HG02798 (cell line): Measurements from ENCODE around the gene SAPCD1.

Experiments
- ATAC-seq: cut with Tn5 transposase; IDR thresholded peaks from one replicate; pipeline ENCODE4 v1.9.1; 2021; ENCODE audit warnings: mild to moderate bottlenecking; ENCODE audit not compliant: unreplicated experiment, poor library complexity

The SAPCD1 gene

DNA sequence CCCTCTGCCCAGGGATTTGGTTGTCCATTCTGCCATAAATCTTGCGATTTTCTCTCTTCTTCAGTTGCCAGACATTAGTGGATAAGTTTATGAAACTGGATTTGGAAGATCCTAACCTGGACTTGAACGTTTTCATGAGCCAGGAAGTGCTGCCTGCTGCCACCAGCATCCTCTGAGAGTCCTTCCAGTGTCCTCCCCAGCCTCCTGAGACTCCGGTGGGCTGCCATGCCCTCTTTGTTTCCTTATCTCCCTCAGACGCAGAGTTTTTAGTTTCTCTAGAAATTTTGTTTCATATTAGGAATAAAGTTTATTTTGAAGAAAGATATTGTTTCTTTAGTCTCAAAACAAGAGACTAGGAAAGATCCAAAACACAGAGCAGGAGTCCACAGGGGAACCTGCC is at the start of gene SAPCD1:
TSS of gene SAPCD1 (plus strand) at position 301 of the 400 bp plus-strand sequence. CDS start 399 bp downstream, outside the sequence.
- ATAC-seq = no peak

DNA sequence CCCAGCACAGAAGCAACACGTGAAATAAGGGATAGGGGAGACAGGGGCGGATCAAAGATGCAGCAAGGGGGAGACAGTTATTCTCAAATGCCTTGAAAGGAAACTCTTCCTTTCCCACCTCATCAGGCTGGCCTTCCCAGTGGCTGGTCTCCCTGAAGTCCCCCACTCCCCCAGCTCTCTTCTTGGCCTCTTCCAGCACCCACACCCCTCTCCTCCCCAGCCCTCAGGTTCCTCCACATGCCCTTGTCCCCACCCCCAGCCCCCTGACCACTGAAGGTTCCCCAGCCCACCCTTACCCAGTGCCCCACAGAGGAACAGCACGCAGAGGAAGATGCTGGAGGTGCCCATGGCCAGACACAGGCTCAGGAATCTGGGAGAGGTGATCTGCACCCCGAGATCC is 49.0 kb upstream of the SAPCD1 start:
- no peak for ATAC-seq

DNA sequence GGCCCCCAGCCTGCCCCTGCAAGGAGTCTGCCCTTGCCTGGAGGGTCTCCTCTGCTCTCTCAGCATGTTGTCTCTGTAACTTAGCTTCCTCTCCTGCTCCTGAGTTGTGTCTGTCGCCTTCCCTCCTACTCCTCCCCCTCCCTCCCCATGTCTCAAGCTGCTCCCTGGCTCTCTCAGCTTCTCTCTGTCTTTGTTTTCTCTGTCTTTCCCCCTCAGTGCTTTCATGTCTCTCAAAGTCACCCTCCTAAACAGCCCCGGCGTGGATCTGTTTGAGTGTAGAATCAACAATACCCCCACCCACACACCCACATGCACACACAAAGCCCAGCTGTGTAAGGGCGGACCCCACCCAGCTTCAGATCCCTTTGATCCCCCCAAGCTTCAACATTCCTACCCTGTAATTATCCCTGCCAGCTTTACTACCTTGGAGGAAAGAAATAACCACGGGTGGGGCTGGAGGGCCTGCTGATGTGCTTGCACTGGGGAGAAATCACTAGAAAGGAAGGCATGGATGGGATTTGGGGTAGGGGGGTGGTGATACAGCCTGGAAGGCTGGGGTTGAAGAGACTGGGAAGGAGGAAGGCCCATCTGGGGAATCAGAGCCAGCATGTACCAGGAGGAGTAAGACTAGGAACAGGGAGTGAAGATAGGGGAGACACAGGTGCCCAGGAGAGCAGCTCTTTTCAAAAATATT is 48.3 kb upstream of the SAPCD1 start:
- no peak for ATAC-seq

DNA sequence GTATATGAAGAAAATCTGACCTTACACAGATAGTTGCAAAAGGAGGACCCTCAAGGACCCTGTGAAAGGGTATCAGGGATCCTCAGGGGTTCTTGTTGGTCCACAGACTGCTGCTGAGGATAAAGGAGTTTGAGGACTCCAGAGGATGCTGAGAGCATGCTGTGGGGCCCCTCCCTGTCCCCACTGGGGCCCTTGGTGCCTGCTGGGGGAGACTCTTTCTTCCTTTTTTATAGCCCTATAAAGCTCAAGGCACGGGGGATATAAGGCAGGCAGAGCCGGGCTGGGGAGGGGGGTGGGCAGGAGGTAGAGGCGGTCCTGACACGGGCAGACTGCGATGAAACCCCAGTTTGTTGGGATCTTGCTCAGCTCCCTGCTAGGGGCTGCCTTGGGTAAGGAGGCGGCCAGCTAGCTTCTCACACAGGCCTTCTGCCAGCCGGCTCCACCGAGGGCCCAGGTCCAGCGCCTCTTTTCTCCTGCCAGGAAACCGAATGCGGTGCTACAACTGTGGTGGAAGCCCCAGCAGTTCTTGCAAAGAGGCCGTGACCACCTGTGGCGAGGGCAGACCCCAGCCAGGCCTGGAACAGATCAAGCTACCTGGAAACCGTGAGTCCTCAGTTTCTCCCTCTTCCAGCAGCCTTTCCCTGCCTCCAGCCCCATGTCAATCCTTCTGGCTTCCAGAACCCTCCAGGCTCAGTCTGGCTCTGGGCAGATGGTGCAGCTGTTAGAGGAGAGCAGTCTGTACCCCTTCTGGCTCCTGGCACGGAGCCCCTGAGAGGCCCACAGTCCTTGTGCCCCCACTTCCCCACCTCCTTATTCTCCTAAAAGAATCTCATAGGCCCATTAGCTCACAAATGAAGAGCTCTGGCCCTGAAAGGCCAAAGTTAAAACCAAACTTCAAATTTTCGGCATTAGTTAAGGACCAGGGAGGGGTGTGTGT is 47.2 kb upstream of the SAPCD1 start, which contains the start of gene LY6G6D:
TSS of gene LY6G6D (plus strand) at position 327 of the 937 bp plus-strand sequence. CDS start at position 335, 8 bp downstream.
- ATAC-seq = no peak

DNA sequence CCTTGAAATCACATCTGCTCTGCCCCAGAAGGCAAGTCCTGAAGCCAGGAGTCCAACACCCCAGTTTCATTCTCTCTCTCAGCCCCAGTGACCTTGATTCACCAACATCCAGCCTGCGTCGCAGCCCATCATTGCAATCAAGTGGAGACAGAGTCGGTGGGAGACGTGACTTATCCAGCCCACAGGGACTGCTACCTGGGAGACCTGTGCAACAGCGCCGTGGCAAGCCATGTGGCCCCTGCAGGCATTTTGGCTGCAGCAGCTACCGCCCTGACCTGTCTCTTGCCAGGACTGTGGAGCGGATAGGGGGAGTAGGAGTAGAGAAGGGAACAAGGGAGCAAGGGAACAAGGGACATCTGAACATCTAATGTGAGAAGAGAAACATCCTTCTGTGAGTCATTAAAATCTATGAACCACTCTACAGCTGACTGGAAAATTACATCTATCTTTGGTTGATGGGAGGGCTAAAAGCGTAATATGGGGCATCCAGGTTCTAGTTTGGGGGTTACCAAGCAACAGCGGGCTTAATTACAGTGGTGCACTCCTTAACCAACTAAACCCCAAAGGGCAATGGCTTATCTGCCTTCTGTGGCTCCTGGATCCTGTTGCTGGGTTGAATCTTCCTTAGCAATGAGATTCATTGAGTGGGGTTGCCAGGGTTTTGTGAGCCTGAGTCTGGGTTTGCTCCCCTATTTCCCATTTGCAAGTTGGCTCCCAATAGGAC is 44.8 kb upstream of the SAPCD1 start:
- no peak for ATAC-seq

DNA sequence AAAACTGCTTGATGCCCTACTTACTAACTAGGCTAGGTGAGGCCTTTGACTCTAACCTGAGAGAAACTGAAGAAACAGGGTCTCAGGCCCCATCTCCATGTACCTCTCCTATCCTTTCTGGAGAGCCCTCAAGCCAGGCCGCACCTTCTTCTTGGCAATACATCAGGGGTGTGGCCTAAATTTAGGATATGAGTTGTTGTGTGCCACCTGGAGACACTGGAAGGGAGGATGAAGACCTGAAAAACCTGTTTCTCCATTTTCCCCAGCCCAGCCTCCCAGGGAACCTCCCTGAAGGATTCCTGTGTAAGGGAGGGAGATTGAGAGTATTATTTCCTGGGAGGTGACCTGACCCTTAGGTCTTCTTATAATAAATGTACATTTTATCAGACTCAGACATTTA is 44.2 kb upstream of the SAPCD1 start:
- no peak for ATAC-seq

DNA sequence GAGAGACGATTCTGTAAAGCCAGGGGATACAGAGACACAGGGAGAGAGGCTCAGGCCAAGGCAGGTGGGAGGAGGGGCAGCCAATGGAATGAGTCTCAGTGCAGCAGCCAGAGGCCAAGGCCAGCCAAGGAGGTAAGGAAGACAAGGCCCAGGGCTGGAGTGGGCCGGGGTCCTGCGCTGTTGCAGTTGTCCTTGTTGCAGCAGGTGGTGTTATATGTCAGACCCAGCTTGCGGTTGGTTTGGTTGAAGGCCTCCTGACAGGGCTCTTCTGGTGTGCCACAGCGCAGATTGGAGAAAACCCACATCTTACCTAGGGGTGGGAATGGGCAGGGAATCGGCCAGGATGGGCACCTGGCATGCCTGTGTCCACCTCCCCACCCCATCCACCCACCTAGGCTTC is 43.5 kb upstream of the SAPCD1 start:
- ATAC-seq = no peak

DNA sequence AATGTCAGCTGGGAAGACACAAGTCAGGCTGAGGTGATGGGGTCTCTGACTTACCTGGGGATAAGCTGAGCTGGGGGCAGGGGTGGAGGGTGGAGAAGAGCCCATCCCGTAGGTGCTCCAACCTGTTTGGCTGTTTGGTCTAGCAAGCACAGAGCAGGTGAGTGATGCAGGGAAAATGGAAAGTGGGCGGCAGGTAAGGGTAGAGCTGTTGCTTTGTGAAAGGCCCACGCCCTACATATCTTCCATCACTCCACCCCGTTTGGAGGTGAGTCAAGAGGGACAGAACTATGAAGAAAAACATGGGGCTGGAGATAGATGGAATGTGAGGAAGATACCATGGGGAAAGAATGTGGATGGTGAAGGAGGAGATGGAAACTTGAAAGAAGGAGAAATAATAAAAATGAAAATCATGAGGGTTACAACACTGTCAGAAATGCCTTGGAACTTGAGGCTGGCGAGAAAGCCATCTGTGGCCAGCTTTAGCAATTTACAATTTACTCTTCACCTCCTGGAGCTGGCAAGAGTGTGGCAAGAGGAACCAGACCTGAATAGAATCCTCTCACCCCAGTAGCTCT is 42.2 kb upstream of the SAPCD1 start:
- no peak for ATAC-seq

DNA sequence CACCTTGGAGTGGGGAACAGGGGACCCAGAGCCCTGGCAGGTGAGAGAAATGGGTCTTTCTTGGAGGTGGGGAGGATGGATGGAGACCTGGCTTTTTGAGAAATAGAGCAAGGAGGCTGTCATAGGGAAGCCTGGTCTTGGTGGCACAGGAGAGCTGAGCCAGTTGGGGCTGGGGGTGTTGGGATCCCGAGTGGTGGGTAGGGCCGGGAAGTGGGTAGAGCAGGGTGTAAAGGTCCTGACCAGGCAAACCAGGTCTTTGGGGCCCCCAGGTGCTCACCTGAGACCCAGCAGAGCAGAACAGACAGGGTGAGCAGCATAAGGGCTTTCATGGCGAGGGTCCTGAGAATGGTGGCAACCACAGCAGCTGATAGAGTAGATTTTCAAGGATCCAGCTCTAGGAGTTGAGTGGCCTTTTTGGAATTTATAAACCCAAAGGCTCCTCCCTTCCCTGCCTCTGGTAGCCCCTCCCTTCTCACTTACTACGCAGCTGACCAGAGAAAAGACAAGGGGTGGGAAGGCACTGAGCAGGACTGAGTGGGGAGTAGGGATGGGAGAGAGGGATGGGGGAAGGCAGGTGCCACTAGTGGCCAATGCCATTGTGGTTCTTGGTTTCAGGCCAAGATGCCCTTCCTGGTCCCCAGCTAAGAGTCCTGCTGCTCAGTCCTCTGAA is 41.0 kb upstream of the SAPCD1 start, which contains the start of gene LY6G6C:
TSS of gene LY6G6C (minus strand) at position 396 of the 670 bp plus-strand sequence. CDS start at position 329, 67 bp downstream.
- no peak for ATAC-seq

DNA sequence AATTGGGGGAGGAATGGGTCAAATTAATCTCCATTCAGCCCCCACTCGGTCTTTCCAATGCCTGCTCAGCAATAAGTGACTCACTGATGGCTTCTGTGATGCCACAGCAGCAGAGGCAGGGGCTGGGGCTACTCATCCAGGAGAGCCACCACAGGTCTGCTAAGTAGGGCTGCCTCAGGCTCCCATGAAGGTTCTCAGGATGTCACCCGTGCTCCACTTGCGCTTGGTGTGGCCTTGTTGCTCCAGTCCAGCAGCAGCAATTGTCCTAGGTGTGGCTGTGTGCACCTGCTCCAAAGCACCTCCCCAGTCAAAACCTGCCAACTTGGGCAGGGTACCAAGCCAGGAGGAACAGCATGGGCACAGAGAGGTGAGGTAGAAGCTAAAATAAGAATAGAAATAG is 40.3 kb upstream of the SAPCD1 start:
- no peak for ATAC-seq

DNA sequence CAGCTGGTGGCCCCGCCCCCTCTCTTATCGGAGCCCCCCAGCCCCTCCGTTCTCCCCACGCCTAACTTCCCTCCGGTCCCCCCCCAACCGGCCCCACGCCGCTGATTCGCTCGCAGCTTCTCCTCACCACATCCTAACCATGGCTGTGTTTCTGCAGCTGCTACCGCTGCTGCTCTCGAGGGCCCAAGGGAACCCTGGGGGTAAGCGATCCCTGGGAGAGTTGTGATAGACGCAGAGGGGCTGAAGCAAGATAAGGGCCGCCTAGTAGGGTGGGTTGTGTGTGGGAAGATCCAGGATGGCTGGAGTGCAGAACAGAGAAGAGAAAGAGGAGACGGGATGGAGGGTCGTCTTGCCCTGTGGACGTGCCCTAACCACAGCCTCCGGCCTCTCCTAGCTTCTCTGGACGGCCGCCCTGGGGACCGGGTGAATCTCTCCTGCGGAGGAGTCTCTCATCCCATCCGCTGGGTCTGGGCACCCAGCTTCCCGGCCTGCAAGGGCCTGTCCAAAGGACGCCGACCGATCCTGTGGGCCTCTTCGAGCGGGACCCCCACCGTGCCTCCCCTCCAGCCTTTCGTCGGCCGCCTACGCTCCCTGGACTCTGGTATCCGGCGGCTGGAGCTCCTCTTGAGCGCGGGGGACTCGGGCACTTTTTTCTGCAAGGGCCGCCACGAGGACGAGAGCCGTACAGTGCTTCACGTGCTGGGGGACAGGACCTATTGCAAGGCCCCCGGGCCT is 39.0 kb upstream of the SAPCD1 start, which contains the start of gene MPIG6B:
TSS of gene MPIG6B (plus strand) at position 129 of the 735 bp plus-strand sequence. CDS start at position 140, 11 bp downstream.
- no peak for ATAC-seq

DNA sequence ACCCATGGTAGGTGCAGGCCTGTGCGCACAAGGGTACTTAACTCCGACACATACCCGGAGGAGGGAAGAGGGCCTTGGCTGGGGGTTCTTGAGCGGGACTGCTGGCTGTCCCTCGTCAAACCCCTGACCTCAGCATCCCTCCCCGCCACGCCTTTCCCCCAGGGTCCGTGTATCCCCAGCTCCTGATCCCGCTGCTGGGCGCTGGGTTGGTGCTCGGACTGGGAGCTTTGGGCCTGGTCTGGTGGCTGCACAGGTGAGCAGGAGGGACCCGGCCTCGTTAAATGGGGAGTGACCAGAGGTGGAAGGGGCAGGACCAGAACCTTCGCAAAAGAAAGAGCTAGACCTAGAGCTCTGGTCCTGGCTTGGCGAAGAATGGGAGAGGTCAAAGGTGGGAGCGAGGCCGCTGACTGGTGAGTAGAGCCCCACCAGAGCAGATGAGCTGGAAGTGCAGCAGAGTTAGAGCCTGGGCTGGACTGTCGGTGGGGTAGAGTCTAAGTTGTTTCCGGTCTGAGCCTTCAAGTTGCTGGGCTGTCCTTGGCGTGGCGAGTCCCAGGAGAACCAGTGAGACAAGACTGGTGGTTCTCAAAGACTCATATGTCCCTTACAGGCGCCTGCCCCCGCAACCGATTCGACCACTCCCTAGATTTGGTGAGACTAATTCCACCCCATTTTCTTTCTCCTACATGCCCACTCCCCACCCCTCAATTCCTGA is 38.3 kb upstream of the SAPCD1 start:
- ATAC-seq = no peak

DNA sequence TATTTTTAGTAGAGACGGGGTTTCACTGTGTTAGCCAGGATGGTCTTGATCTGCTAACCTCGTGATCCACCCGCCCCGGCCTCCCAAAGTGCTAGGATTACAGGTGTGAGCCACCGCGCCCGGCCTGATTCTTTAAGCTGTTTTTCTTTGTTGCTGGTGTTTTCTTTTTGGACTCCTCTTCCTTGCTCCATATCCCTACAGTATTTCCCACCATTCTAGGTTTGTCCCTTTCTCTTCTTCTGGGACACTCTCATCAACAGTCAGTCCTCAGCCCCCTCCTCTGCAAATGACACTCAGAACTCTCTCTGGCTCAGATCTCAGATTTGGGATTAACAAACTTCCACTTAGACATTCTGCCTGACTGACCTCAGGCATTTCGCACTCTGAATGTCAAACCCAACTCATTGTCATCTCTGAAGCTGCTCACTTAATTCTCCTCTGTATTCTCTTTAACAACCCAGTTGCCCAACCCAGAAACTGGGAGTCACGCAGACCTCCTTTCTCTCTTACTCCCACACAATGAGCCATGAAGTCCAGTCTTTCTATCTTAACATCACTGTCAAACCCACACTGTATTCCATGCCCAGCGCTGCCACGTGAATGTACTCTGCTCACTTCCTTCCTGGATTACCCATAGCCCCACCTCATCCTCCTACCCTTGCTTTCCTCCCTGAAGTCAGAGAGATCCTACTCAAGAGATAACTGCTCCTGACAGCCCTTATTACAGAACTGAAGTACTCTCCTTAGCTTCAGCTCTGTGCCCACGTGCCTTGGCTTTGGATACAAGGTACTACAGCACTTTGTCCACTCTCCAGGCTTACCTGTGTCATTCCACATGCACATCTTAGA is 36.7 kb upstream of the SAPCD1 start:
- ATAC-seq = no peak

DNA sequence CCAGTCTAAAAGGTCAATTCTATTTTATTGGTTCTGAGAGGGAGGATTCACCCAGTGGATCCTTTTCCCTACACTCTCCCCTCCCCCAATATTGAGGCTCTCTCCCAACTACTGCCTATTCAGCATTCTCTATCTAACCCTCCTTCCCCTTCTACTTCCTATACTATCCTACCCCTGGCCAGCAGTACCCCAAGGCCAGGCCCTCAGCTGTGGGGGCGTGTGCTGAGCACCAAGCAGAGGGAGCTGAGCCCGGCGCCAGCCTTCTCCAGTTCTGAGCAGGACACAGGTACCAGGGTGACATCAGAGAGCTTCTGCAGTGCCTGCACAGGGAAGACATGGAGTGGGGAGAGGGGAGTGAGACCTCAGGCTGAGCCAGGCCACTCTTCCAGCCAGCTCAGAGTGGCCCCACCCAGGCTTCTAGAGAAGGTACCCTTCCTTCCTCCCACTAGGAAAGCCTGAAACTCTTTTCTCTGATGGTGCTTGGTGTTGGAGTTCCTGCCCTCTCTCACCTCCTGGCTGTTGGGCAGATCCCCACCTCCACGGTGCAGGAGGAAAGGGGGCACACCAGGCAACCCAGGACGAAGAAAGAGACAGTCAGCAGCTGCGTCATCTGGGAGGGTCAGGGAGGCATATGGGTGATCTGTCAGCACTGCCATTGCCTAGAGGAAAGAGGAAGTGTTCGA is 35.3 kb upstream of the SAPCD1 start:
- no peak for ATAC-seq

DNA sequence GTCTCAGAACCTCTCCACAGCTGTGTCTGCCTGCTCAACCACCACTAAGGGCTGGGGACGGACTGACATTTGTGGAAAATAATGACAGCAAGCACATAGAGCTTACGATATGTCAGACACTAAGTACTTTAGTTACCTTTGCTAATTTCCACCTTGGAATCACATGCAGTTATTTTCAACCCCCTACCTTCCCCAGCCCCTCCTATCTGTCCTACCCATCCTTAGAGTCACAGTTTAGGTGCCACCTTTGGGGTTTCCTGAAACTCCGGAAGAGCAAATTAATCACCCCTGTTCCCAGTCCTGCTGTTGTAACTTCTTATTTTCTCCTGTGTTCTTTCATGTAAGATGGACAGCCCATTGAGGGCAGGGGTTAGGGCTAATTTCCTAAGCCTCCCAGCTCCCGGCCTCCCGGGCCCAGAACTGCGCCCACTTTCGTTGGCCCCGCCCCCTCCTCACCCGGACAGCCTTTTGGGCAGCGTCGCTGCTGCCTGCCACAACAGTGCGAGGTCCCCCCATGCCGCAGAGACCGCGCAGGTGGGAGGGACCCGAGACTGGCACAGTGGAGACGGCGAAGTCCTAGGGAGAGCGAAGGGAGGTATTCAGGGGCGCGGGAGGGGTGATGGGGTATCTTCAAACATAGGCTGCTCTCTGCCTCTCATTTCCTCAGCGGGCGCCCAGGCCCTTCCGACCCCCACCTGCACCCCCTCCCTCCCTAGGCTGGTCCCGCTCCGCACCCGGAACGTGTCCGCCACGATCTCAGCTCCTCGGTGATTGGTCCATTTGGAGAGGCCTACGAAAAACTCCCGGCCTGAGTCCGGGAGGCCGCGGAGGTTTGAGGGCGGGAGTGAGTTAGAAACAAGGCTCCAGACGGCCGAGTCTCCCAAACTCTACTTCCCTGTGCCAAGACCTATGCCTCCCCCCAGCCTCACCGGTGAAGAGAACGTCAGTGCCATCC is 34.5 kb upstream of the SAPCD1 start:
- ATAC-seq = no peak
